GM21360 (cell line): Measurements from ENCODE around the gene LHB.

Experiments
- ATAC-seq: cut with Tn5 transposase; IDR thresholded peaks from one replicate; pipeline ENCODE4 v1.9.1; 2021; ENCODE audit warnings: mild to moderate bottlenecking, moderate library complexity; ENCODE audit not compliant: unreplicated experiment

LHB gene

DNA sequence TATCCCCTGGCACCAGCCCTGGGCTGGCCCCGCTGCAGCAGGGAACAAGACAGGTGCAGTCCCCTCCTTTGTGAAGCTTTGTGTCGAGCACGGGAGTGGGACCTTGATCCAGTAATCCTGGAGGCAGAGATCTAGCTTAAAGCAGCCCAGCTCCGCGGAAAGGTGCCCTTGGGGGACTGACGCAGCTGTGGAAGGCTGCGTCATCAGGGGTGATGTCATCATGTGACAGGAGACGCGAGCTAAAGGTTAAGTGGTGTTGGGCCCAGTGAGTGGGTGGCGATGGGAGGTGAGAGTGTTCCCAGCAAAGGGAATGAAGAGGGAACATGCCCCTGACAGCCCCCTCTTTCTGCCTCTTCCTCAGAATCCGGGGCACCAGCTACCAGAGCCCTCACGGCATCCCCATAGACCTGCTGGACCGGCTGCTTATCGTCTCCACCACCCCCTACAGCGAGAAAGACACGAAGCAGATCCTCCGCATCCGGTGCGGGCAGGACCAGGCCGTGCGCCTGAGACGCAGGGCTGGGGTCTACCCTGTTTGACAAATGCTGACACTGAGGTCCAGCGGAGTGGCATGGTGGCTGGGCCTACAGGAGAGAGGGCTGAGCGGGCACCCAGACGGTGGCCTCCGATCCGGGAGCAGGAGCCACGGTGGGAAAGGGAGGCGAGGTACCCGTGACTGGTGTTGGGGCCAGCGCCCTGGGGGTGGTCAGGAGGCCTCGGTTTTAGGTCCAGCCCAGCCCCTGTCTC is 2.6 kb downstream of the LHB start:
- no peak for ATAC-seq

DNA sequence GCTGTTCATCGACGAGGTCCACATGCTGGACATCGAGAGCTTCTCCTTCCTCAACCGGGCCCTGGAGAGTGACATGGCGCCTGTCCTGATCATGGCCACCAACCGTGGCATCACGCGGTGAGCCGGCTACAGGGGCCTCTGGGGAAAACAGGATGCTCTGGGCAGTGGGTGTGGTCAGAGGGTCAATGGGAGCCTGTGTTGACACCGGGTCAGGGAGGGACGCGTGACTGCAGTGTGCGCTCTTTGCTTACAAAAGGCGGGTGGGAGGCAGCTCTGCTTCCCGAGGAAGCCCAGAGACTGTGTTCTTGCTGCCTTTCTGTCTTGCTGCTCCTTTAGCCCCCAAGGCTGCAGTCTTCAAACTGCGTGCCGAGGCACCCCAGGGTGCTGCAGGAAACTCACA is 5.7 kb downstream of the LHB start:
- no peak for ATAC-seq

DNA sequence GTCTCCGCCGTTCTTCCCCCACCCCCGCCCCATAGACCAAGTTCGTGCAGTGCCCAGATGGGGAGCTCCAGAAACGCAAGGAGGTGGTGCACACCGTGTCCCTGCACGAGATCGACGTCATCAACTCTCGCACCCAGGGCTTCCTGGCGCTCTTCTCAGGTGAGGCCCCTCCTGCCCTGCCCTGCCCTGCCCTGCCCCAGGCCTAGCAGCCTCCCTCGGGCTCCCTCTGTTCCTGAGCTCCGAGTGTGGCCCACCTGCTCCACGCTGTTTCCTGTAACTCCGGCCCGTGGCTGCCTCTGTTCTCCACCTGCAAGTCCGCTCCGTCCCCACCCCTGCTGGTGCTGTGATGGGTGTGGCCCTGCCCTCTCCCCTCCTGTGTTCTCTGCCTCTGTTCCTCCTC is 6.4 kb downstream of the LHB start:
- ATAC-seq, result no peak

DNA sequence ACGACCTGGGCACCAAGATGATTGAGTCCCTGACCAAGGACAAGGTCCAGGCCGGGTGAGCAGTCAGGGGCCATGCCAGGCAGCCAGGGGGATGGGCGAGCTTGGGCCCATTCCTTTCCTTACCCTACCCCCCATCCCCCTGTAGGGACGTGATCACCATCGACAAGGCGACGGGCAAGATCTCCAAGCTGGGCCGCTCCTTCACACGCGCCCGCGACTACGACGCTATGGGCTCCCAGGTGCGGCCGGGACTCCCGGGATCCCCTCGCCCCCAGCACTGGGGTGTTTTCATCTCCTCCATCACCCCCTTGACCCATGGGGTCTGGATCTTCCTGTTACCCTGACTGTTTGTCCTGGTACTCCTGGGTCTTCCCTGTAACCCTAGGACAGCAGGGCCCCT is 7.1 kb downstream of the LHB start:
- no peak for ATAC-seq

DNA sequence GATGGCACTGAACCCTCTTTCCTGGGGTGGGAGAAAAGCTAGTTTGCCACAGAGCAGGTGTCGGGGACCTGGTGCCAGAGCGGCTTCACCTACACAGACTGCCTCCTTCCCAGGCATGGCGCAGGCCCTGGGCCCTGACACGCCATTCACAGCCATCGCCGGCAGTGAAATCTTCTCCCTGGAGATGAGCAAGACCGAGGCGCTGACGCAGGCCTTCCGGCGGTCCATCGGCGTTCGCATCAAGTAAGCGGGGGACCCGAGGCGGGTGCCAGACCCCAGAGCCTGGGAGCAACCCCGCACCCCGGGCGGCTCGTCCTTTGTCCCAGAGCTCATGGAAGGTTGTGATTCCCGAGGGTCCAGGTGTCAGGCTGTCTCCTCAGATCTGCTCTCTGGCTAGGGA is 10.0 kb downstream of the LHB start:
- no peak for ATAC-seq

DNA sequence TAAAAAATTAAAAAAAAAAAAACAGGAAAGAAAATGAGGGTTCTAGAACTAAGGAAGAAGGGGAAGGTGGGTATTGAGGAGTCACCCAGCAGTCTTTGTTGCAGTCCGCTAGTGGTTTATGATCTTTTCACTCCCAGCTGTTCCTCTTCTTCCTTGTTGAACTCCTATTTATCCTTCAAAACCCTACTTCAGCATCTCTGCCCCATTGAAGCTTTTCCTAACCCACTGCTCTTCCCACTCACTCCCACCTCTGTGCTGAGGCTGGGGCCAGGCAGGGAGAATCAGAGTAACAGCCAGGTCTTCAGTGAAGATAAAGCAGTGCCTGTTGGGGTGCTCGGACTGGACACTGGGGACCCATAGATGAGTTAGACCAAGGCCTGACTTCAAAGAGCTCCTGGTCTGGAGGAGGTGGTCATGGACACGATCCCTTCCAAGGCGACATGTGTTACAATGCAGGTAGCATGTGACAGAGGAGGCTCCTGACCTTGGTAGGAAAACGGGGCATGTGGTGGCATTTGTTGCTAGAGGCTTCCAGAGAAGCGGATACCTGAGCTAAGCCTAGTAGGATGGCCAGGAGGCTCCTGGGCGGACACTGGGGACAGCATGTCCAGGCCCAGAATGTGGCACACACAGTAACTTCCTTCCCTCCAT is 11.8 kb downstream of the LHB start:
- ATAC-seq, result no peak

DNA sequence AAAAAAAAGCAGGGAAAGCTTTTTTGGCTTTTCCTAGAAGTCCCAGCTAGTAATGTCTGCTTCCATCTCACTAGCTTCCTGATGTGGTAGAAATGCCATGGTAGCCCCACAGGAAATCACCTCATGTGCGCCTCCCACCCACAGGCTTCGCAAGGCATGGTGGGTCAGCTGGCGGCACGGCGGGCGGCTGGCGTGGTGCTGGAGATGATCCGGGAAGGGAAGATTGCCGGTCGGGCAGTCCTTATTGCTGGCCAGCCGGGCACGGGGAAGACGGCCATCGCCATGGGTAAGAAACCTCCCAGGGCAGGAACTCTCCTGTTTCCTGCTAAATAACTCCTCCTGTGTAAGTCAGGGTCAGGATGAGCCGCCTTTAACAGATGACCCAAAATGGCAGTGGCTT is 12.8 kb downstream of the LHB start:
- ATAC-seq, result no peak

DNA sequence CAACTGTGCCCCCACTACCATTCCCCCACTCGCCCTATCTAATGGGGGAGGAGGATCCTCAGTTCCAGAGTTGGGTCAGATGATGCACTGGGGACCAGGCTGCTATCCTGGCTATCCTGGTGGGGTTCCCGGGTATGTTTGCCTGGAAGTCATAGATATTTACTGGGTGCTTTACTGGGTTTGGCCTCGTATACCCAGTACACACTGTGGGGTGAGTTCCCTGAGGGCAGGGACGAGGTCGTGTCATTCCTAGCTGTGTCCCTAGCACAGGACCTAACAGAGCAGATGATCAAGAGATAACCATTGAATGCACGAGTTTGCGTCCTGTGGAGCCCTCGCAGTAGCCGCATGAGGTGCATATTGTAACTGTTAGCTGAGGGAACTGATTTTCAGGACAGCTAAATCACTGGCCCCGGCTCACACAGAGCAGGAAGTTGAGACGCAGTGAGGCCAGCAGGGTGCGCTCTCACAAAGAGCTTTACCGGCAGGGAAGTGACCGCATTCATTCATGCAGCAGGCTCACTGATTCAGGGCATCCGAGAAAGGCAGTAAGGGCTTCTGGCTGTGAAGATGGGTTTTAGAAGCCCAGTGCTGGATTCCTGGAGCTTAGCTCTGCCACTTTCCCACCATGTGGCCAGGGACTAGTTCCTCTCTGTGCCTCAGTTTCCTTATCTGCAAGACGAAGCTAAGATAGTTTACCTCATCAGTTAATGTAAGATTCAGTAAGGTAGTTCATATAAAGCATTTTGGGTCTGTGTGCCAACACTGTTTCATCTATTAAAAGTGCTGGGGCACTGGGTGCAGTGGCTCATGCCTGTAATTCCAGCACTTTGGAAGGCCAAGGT is 17.2 kb downstream of the LHB start:
- no peak for ATAC-seq

DNA sequence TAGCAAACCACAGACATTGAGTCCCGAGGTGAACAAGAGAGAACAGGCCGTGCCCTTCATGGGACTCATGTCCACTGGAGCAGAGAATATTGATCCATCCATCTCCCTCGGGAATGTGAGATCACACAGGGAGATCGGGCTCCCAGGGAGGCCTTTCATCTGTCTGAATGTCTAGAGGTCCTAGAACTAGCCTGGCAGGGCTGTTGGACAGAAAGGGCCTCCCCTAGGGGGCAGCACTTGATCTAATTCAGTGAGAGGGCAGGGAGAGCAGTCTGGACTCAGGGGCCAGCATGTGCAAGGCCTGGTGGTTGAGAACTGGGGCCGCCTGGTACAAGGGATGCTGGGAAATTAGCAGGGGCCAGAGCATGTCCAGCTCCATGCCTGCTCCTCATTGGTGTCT is 18.9 kb downstream of the LHB start:
- no peak for ATAC-seq

DNA sequence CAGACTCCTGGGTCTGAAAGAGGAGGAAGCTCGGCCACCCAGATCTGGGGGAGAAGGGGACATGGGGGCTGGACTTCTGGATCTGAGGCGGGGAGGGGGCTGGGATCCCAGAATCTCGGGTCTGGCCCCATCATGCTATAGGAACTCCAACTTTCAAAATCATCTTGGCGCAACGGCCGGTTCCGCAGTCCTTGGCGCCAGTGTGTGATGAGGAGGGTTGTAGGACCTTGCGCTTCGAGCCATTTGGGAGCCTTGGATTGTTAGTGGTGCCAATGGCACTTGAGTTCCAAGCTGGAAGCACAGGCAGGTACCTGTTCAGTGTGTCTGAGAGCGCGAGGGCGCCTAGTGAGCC is 22.9 kb downstream of the LHB start:
- no peak for ATAC-seq

DNA sequence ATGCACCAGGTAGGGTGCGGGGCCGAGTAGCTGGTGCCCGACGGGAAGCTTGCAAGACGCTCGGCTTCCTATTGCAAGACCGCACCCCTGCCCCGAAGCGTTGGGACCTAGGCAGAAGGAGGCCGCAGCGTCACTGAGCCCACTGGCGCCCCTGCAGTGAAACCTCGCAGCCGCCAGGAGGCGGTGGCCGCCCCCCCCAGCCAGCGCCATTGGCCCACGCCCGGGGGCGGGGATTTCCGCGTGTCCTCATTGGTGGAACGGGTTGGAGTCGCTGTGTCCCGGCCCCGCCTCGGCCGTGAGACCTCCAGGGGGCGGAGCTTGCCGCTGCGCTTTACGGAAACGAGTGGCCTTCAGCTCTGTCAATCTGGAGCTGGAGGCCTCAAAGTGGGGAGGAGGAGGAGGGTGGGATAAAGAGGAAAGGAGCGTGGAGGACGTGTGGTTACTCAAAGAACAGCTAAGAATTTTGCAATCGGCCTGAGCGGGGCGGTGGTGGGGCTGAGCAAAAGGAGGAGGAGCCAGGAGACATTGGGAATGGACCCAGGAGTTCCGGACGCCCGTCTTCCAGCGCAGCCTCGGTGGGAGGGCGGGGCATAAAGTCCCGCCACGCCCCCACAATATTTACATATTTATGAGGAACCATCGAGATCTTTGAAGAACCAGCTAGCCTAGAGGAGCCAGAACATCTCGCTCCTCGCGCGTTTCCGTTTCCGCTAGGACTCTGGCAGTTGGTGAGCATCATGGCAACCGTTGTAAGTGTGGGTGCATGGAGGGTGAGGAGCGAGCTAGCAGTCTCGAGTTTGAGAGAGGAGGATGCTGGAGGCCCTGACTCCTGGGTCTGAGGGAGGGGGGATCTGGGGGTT is 23.5 kb downstream of the LHB start, which contains the start of the genes GYS1 and RUVBL2:
TSS of gene GYS1 (minus strand) at position 135 of the 860 bp plus-strand sequence. CDS start 197 bp downstream, outside the sequence.
TSS of gene RUVBL2 (plus strand) at position 713 of the 860 bp plus-strand sequence. CDS start at position 738, 25 bp downstream.
- ATAC-seq, result peak; percentile 80

DNA sequence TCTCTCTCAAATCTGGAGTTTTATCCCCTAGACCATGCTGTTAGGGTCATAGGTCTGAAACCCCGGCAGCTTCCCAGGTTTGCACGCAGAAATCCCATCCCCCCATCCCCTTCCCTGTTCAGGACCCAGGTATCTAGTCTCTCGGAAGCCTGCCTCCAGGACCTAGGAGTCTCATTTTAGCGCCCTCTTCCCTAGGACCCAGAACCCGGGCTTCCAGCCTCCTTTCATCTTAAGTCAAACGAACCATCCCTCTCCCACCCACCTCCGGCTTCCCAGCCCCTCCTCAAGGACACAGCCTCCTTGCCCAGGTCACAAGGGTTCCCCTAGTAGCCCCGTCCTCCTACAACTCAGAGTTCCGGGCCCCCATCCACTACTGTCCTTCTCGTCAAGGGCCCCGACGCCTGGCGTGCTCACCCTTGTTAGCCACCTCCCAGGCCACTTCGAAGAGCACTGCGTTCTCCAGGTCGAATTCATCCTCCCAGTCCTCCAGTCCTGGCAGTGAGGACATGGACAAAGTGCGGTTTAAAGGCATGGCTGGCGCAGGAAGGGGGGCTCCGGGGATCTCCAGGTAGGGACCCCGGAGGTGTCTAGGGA is 24.2 kb downstream of the LHB start:
- ATAC-seq, result no peak

DNA sequence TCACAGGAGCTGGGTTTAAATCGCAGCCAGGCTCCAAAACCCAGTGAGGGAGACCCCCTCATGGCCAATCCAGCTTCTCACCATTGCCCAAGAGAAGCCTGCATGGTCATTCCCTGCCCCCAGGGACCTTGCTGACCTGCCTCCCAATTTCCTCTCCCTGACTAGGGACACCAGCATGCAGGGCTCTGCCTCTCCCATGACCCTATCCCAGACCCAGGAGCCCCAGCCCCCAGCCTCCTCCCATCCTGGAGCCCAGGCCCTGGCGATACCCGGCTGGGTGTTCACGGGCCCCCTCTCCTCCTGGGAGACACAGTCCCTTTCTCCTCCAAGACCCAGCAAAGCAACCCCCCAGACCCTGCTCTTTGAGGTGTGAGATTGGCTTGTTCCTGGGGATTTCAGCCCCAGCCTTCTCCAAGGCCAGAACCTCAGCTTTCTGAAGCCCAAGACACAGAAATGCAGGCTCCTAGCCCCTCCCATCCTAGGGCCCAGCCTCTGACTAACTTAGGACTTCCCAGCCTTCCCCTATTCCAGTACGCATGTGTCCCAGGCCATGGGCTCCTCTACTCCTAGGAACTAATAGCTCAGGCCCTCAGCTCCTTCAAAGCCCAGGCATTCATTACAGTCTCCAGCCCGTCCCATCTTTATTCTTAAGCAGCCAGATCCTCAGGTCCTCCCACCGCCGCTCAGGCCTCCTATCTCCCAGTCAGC is 24.9 kb downstream of the LHB start:
- ATAC-seq, result no peak

DNA sequence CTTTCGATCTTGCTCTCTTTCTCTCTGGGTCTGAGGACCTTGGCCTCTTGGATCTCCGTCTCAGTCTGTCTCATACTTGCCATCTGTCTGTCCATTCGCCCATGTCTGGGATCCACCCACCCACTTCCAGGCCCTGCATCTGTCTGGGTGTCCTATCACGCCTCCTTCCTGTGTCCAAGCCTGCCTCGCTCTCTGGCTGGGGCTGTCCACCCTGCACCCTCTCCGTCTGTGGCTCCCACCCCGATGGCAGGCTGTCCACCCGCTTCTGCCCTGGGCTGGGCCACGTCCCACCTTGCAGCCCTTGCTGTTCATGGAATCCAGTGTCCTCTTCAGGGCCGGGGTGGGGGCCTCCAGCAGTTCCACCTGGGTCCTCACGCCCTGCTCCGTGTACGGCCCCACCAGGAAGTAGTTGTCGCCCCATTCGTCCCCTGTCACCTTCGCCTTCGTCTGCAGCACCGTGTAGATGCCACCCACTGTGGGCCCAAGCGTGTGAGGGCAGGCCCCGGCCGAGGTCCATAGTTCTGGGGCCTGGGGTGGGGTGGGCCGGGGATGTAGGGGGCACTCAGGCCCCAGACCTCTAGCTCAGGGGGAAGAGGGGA is 25.8 kb downstream of the LHB start:
- ATAC-seq, result no peak

DNA sequence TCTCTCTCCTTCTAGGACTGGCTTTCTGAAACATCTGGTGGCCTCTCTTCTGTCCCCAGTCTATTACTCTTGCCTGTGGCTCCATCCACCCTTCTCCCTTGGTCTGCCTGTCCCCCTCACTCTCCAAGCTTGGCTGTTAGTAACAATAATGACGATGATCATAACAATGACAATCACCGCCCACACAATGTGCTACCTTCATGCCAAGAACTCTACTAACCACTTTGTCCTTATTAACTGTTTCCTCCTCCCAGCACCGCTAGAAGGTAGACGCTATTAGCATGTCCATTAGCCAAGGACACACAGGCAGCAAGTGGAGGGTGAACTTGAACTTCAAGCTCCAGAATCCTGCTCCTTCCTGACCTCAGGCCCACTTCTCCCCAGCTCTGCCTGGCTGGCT is 26.5 kb downstream of the LHB start:
- no peak for ATAC-seq

DNA sequence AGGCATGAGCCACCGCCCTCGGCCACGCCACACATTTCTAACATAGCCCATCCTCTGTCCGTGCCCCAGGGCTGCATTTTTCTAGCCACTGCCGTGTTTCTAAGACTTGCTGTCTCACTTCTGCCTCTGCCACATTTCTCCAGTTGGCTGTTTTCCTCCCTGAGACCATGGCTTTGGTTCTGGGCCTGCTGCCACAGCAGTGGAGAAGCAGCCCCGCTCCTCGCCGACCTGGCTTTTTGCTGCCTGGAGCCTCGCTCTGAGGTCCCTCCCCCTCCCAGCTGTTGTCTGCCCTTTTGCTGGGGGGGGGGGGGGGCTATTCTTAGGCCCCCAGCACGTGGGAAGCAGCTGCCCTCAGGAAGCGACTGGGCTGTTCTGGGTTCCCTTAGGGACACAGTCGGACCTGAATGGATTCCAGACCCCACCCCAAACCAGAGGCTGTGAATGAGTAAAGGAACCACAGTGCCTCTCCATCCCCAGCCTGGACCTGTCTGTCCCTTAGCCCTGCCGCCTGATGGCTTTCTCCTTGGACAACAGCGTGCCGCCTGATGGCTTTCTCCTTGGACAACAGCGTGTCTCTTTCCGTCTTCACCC is 27.1 kb downstream of the LHB start:
- ATAC-seq, result no peak

DNA sequence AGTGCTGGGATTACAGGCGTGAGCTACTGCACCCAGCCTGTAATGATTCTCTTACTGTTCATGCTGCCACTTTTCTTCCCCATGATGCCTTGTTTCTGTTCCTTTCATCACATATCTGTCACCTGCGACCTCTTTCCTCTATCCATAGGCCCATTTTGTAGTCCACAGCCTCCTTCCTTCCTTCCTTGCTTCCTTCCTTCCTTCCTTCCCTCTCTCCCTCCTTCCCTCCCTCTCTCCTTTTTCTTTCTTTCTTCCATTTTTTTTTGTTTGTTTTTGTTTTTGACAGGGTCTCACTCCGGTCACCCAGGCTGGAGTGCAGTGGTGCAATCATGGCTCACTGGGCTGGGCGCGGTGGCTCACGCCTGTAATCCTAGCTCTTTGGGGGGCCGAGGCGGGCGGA is 28.0 kb downstream of the LHB start:
- no peak for ATAC-seq

DNA sequence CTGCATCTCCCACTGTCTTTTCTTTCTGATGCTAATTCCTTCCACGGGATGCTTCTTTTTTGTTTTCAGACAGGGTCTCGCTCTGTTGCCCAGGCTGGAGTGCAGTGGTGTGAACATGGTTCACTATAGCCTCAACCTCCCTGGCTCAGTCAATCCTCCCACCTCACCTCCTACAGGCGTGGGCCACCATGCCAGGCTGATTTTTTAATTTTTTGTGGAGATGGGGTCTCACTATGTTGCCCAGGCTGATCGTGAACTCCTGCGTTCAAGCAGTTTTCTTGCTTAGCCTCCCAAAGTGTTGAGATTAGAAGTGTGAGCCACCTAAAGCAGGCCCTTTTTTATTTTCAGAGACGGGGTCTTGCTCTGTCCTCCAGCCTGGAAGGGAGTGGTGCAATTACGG is 28.6 kb downstream of the LHB start:
- ATAC-seq, result no peak

DNA sequence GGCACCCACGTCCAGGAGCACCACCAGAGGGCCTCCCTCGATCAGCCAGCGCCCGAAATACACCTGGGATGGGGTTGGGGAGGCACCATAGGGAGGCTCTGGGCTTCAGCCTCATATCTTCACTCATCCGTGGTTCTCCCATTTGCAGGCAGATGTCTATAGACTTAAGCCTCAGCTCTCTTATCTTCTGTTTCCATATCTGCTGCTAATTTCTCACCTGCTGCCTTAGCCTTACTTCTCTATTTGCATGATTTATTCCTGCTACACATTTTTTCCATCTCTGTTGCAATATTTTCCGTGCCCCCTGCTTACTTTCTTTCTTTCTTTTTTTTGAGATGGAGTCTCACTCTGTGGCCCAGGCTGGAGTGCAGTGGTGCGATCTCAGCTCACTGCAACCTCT is 29.6 kb downstream of the LHB start:
- no peak for ATAC-seq
